Right renal cortex interstitium (tissue), 3 donors: ENCODE measurements around the gene TMEM182. TPM values are rescaled to one million over a fixed set of nuclear protein-coding genes. Genes with fewer than 3 reads are reported as not detected.

Experiments used
- DNase-seq, 3 donors: peaks; one replicate each; pipeline ENCODE4 v3.0.0-alpha.2; 2013; ENCODE audit warnings: low read depth in 3 of 3, low spot score in 2 of 3
- polyA plus RNA-seq, 3 donors: library from polyadenylated mRNA; unstranded; fragments of 120-200 nt; gene quantifications; one replicate each; pipeline ENCODE4 v1.2.1, GENCODE V29; 2013; ENCODE audit not compliant: insufficient read length in 3 of 3

The TMEM182 gene
- polyA plus RNA-seq, 3 donors: 7.7 to 9.3 (median 7.9) TPM

GRCh38 chr2:102850888-102851287, 89.1 kb downstream of the TMEM182 start:
- DNase-seq: no peak

- no peak for DNase-seq
These were observed 91.0 kb downstream of the TMEM182 start for GRCh38 chr2:102852867-102853266.

Other genes starting within 250 kb of the TMEM182 start
- 1 to 10 TPM; 5.7 to 7.4 (median 7.2) TPM for gene SLC9A2, start 142.5 kb upstream of the TMEM182 start, polyA plus RNA-seq